ENCODE measurements around the gene KLHL35. TPM values are rescaled to one million over a fixed set of nuclear protein-coding genes. Genes with fewer than 3 reads are reported as not detected.
A peak's percentile ranks its signal among the peaks of the same experiment; 100 is the strongest.

KLHL35 gene
- total RNA-seq, 2 experiments from 2014 or later = 0.50 to 1.3 TPM

DNA sequence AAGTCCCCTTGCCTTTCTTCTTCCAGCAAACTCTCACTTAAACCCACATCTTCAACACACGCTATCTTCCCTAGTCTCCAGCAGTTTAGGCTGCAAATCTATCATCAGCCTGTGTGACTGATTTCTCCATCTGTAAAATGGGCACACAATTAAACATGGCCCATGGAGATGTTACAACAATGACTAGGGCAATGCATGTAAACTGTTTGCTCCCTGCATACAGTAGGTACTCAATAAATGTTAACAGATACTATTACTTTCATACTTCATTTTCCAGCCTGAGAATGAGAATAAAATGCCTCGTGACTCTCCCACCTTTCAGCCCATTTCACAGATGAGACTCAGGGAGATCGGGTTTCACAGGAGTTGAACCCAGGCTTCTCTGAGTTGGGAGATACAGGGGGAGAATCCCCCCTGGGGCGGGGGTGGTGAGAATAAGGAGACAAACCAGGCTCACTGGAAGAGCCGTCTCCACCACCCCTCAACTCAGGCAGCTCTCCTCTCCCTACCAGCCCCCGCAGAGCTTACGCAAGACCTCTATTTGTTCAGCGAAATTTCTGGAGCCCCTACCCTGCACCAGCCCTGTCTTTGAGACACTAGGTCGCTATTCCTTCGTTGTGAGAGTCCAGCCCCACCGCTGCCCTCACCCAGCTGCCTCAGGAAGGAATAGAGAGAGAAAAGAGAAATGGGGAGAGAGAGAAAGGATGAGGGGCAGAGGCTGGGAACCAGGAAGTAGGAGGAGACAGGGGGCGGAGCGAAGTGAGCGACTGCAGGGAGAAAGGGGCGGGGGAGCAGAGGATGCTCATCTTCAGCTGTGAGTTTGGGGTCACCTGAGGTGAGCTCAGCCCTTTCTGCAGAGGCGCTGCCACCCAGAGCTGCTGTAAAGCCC is 42.1 kb upstream of the KLHL35 start:
- Mint-ChIP-seq H3K27ac (peak overlapping the region; percentile 92), H3K36me3 (ENCODE audit: low read depth) (peaks cover 4% of the 10 kb centered on the region), H3K4me3 (peak overlapping the region; percentile 24), H3K9me3 (no peaks in the 10 kb centered on the region), H3K4me1 (peaks cover 26% of the 10 kb centered on the region), H3K27me3 (no peaks in the 10 kb centered on the region)
- POLR2A ChIA-PET = interaction anchor here (0.5 to 0.9 kb wide), 3 partner anchors 51 to 75 kb away, joined by 3 read pairs; partner anchors contain the start of gene GDPD5
- peak; percentile 82 for DNase-seq
- CTCF ChIA-PET = interaction anchor here (0.6 to 1.6 kb wide), 6 partner anchors 9 to 232 kb away, joined by 3 to 5 read pairs (median 3); no protein-coding TSS in a partner anchor

DNA sequence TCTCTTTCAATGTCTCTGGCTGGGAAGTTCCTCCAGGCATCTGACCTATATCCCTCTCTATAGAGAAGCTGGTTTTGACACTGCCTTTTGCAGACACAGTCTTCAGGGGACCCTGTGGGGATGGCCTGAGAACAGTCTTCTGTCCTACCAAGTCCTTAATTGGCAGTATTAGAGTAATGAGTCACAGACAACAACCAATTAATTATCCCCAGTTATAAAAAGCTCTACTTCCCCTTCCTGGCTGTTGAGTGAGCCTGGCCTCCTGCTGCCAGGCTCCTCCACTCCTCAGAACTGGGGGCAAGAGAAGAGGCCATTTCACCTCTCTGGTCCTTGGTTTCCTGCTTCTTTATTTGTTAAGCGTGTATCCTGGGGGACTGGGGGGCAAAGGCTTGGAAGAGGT is 41.2 kb upstream of the KLHL35 start:
- H3K27ac Mint-ChIP-seq = peak overlapping the region; percentile 65
- POLR2A ChIA-PET = interaction anchor here (0.6 kb wide), 1 partner anchor 74 kb away, joined by 3 read pairs; no protein-coding TSS in a partner anchor
- CTCF ChIA-PET = no interaction called here
- DNase-seq = no peak
- peaks cover 26% of the 10 kb centered on the region for H3K4me1 Mint-ChIP-seq
- no peak overlapping the region for H3K4me3 Mint-ChIP-seq
- no peaks in the 10 kb centered on the region for H3K27me3 Mint-ChIP-seq
- peaks cover 4% of the 10 kb centered on the region for H3K36me3 Mint-ChIP-seq (ENCODE audit: low read depth)
- no peaks in the 10 kb centered on the region for H3K9me3 Mint-ChIP-seq

DNA sequence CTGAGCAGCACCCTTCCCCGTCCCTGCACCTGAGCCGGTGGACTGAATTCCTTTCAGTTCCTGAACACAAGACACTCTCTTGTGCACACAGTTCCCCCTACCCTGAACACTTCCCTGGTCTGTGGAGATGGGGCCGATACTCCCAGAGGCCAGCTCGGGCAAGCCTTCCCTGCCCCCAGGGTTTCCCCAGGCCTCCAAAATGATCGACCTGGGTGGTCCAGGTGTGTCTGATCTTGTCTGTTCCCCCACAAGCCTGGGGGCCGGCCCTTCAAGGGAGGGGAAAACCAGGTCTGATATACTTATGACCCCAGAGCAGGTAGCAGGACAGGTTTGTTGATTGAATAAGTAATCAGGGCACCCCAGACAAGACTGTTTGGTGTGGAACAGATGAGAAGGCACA is 40.7 kb upstream of the KLHL35 start:
- POLR2A ChIA-PET = no interaction called here
- peaks cover 26% of the 10 kb centered on the region for H3K4me1 Mint-ChIP-seq
- peaks cover 4% of the 10 kb centered on the region for H3K36me3 Mint-ChIP-seq (ENCODE audit: low read depth)
- H3K27me3 Mint-ChIP-seq = no peaks in the 10 kb centered on the region
- no peak for DNase-seq
- no peak overlapping the region for H3K4me3 Mint-ChIP-seq
- CTCF ChIA-PET = interaction anchor here (1.1 kb wide), 1 partner anchor 18 kb away, joined by 3 read pairs; no protein-coding TSS in a partner anchor
- H3K9me3 Mint-ChIP-seq = no peaks in the 10 kb centered on the region
- H3K27ac Mint-ChIP-seq = peak overlapping the region; percentile 65

DNA sequence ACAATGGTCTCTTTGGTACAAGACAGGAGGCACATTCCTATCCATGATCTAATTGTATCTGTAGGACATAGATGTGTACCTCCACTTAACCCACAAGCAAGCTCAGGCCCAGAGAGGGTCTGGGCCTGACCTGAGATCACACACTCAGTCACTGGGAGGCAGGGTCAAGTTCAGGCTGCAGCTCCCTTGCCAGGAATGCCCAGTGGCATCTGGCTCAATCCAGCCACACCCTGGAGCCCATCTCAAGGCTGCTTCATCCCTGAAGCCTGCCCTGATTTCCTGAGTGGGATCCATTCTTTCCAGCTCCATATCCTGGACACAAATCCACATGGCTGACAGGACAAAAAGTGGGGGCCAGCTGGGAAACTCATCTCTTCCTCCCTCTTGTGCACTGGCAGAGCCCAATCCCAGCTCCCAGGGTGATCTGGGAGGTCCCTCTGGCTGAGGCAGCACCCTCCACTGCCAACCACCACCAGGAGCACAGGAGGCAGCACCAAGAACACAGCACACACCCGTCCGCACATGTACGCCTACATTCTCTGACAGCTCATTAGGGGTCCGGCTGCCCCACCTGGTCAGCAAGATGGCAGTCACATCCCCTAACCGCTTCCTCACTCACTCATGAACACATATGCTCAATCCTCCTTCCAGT is 39.2 kb upstream of the KLHL35 start:
- H3K4me1 Mint-ChIP-seq = peaks cover 23% of the 10 kb centered on the region
- H3K9me3 Mint-ChIP-seq = no peaks in the 10 kb centered on the region
- no peak overlapping the region for H3K4me3 Mint-ChIP-seq
- CTCF ChIA-PET = interaction anchor here (1.1 to 1.4 kb wide), 3 partner anchors 19 to 53 kb away, joined by 3 to 4 read pairs (median 3); partner anchors contain the start of gene GDPD5
- H3K36me3 Mint-ChIP-seq (ENCODE audit: low read depth) = peaks cover 2% of the 10 kb centered on the region
- no peak overlapping the region for H3K27ac Mint-ChIP-seq
- DNase-seq = no peak
- POLR2A ChIA-PET = no interaction called here
- H3K27me3 Mint-ChIP-seq = no peaks in the 10 kb centered on the region

DNA sequence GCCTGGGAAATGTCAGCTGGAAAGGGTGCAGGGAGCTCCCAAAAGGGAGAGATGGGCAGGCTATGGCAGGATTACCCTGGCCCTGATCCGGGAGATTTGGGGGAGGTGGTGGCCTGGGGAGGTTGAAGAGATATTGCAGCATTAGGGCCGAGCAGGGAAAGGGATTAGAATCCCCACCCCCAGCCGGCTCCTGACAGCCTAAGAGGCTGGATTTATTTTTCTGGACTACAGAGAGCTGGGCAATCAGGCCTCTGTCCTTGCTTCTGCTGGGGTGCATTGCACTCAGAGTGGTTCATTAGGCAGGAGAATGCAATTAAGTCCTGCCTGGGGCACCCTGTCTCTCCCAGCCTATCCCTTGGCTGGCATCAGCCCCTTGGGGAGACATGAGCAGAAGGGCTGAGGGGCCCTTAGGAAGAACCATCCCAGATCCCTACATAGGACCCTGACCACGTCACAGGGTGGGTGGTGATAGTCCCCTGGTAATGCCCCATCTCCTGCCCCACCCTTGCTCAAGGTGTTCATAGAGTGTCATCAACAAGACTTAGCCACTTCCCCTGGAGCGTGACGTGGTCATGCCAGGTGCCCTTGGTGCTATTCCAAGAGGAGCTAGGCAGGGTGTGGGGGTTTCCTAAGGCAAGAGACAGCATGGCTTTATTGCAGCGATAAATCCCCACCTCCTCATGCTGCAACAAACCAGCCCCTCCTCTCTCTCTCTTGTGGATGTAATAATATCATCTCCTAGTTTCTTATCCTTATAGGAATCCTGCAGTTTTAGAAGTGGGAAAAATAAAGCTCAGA is 38.4 kb upstream of the KLHL35 start:
- no peak for DNase-seq
- Mint-ChIP-seq H3K36me3 (ENCODE audit: low read depth) (peaks cover 2% of the 10 kb centered on the region), H3K9me3 (no peaks in the 10 kb centered on the region), H3K4me1 (peaks cover 22% of the 10 kb centered on the region), H3K27ac (no peak overlapping the region), H3K27me3 (no peaks in the 10 kb centered on the region), H3K4me3 (no peak overlapping the region)
- ChIA-PET CTCF (interaction anchor here (0.8 to 1.4 kb wide), 4 partner anchors 26 to 54 kb away, joined by 3 to 4 read pairs (median 3); partner anchors contain the start of gene GDPD5), POLR2A (no interaction called here)

DNA sequence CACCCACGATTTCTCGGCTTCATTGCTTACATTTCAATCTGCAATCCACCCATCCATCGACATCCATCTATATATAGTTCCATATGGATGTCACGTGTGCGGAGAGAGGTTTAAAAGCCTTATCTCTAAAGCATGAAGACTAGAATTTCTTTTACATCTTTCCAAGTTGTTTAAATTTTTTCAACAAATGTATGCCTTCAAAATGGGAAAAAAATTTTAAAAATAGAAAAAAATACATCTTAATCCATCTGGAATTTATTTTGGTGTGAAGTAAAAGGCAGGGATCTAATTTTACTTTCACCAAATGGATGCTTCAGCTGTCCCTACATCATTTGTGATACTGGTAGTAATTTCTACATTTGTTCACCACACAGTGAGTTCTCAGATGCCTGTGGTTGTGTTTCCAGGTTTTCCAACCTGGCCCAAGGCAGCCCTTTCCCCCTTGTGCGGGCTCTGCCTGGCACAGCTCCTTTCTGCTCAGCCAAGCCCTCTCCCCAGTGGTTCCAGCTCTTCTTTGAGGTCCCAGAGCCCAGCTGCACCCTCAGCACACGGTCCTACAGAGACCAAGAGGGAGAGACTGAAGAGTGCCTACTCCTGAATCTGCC is 37.6 kb upstream of the KLHL35 start:
- ChIA-PET POLR2A (no interaction called here), CTCF (interaction anchor here (0.5 to 1.4 kb wide), 4 partner anchors 19 to 1014 kb away, joined by 3 read pairs; partner anchors contain the start of gene GDPD5)
- H3K4me1 Mint-ChIP-seq = peaks cover 15% of the 10 kb centered on the region
- no peaks in the 10 kb centered on the region for H3K9me3 Mint-ChIP-seq
- H3K27me3 Mint-ChIP-seq = no peaks in the 10 kb centered on the region
- H3K36me3 Mint-ChIP-seq (ENCODE audit: low read depth) = peaks cover 2% of the 10 kb centered on the region
- no peak overlapping the region for H3K4me3 Mint-ChIP-seq
- no peak for DNase-seq
- H3K27ac Mint-ChIP-seq = no peak overlapping the region

DNA sequence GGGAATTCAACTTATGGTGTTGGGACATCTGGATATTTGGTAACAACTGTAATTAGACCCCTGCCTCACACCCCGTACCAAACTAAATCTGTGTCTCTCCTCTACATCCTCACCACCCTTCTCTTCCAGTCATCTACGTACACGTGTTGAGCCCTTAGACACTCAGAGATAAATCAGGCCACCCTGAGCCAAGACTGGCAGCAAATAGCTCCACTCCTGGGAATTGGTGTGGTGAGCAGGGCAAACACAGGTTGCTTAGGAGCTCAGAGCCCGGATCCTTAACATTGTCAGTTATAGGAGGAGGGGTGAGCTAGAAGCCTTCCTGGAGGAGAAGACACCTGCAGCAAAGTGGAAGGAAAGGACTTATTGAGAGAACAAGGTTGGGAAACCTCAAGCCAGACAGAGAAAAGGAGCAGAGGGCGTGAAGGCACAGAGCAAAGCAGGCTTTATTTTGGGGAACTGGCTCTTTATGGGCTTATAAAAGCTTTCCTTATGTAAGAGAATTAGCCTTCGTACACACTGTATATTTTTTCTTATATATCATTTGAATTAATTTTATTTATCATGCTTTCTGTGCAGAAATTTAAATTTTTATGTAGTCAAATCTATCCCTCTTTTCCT is 36.9 kb upstream of the KLHL35 start:
- DNase-seq = no peak
- H3K27me3 Mint-ChIP-seq = no peaks in the 10 kb centered on the region
- H3K9me3 Mint-ChIP-seq = no peaks in the 10 kb centered on the region
- ChIA-PET CTCF (interaction anchor here (1.4 kb wide), 1 partner anchor 19 kb away, joined by 3 read pairs; no protein-coding TSS in a partner anchor), POLR2A (no interaction called here)
- H3K27ac Mint-ChIP-seq = no peak overlapping the region
- no peak overlapping the region for H3K4me3 Mint-ChIP-seq
- H3K36me3 Mint-ChIP-seq (ENCODE audit: low read depth) = no peaks in the 10 kb centered on the region
- H3K4me1 Mint-ChIP-seq = peaks cover 8% of the 10 kb centered on the region

DNA sequence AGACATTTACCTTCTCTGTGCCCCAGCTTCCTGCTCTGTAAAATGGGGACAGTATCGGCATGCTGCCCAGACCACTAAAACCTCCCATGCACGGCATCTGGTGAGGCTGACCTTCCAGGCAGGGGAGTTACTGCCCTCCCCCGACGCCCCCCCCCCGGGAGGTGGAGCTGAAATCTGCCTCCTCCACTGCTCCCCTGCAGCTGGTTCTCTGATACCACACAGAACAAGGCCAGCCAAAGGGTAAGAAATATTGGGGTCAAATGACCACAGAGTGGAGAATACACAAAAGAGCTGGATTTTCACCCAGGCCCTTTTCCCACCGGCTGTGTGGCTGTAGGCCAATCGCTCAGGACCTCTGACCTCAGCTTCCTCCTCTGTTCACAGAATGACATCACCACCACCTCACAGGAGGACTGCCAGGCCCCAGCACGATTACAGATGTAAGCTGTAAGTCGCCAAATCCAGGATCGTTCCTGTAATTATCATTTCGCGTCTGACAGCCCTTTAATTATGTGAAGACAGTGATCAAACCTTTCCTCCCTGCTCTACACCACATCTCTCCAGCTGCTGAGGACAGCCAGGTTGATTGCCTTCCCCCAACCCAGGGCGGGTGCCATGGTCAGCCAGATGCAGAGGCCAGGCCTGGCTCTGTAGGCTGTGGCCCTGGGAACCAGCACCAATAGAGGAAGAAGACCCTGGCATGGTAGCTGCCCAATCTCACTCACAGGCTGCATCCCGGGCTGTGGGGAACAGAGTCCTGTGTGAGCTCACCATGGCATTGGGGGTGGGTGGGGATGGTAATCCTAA is 35.7 kb upstream of the KLHL35 start:
- POLR2A ChIA-PET = no interaction called here
- Mint-ChIP-seq H3K36me3 (ENCODE audit: low read depth) (no peaks in the 10 kb centered on the region), H3K4me1 (no peaks in the 10 kb centered on the region), H3K27me3 (no peaks in the 10 kb centered on the region), H3K27ac (no peak overlapping the region), H3K4me3 (no peak overlapping the region), H3K9me3 (no peaks in the 10 kb centered on the region)
- CTCF ChIA-PET = interaction anchor here (1.0 to 3.2 kb wide), 4 partner anchors 8 to 64 kb away, joined by 3 to 11 read pairs (median 4); no protein-coding TSS in a partner anchor
- no peak for DNase-seq

DNA sequence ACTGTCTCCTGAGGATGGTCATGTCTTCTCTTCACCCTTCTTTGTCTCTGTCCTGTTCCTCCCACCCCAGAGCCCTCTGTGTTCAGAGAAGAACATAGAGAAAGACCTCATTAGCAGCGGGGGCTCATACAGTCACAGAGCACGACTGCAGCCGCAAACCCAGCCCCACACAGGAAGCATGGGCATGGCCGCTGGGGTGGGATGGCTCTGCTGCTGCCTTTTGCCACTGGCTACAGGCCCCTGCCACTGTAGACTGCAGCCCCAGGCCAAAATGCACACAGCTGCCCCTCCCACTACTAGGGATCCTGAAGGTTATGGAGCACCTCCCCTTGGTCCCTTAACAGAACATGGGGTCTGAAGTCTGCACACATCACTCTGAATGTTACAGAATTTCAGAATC is 34.9 kb upstream of the KLHL35 start:
- ChIA-PET POLR2A (no interaction called here), CTCF (interaction anchor here (1.5 to 3.2 kb wide), 3 partner anchors 12 to 64 kb away, joined by 3 to 11 read pairs (median 3); no protein-coding TSS in a partner anchor)
- no peaks in the 10 kb centered on the region for H3K4me1 Mint-ChIP-seq
- DNase-seq = no peak
- no peaks in the 10 kb centered on the region for H3K9me3 Mint-ChIP-seq
- no peaks in the 10 kb centered on the region for H3K27me3 Mint-ChIP-seq
- no peaks in the 10 kb centered on the region for H3K36me3 Mint-ChIP-seq (ENCODE audit: low read depth)
- H3K4me3 Mint-ChIP-seq = no peak overlapping the region
- H3K27ac Mint-ChIP-seq = no peak overlapping the region

DNA sequence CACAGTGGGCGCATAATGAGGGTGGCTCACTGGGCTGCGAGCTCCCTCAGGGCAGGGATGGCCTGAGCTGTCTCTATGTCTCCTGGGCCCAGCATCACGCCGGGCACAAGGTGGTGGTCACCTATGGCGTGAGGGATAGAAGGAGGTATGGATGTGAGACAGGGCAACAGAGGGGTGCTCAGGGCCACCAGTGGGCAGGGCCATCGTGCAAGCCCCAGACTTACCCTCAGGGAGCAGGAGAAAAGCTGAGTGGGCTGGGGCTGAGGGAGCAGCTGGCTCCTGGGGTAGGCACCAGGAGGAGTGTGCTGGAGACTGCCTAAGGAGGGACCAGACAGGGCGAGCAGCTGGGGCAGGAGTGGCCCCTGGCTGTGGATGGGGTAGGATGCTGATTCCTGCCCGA is 34.3 kb upstream of the KLHL35 start:
- no peak overlapping the region for H3K27ac Mint-ChIP-seq
- H3K27me3 Mint-ChIP-seq = no peaks in the 10 kb centered on the region
- ChIA-PET CTCF (interaction anchor here (0.6 to 3.2 kb wide), 4 partner anchors 12 to 71 kb away, joined by 3 to 11 read pairs (median 3); no protein-coding TSS in a partner anchor), POLR2A (no interaction called here)
- no peaks in the 10 kb centered on the region for H3K4me1 Mint-ChIP-seq
- H3K9me3 Mint-ChIP-seq = no peaks in the 10 kb centered on the region
- no peaks in the 10 kb centered on the region for H3K36me3 Mint-ChIP-seq (ENCODE audit: low read depth)
- no peak overlapping the region for H3K4me3 Mint-ChIP-seq
- DNase-seq = no peak

Data from activated CD4-positive, alpha-beta T cell treated with anti-CD3 and anti-CD28 coated beads, Interleukin-2, amount 10 ng/mL, durations not matched to agents 7 days and 5 days (primary cell).